Brain microvascular endothelial cell (primary cell): Measurements from ENCODE around the gene HSBP1L1.

Experiments used
- DNase-seq: peaks from one replicate; pipeline ENCODE4 v3.0.0-alpha.2; 2020
- H3K27ac ChIP-seq: fragments of 250-450 bp; sonication (Bioruptor Pico); 2 replicates; pipeline ENCODE4 v1.5.1; 2020; ENCODE audit warnings: mild to moderate bottlenecking, moderate library complexity
- H3K27me3 ChIP-seq: fragments of 250-450 bp; sonication (Bioruptor Pico); replicated peaks from 2 replicates; pipeline ENCODE4 v1.5.1; 2020; ENCODE audit warnings: mild to moderate bottlenecking
- H3K36me3 ChIP-seq: fragments of 250-450 bp; sonication (Bioruptor Pico); replicated peaks from 2 replicates; pipeline ENCODE4 v1.5.1; 2020; ENCODE audit warnings: mild to moderate bottlenecking
- H3K4me3 ChIP-seq: 2 replicates; pipeline ENCODE4 v1.5.1; 2011; ENCODE audit warnings: low read depth, mild to moderate bottlenecking, control low read depth, low read length, moderate library complexity
- CTCF ChIP-seq: IDR thresholded peaks from 2 replicates; pipeline ENCODE4 v1.5.1; 2011; ENCODE audit warnings: low read depth, mild to moderate bottlenecking, moderate library complexity, low read length, control low read depth, inconsistent platforms; ENCODE audit errors: missing control alignments
- in situ Hi-C: cut with HindIII; loops from 2 replicates; pipeline ENCODE4 v1.10.0; 2017; ENCODE audit warnings: low sequenced_read_pairs, low pct_ligation_motif_present

Gene HSBP1L1

GRCh38 chr18:80012714-80013113, 48.3 kb downstream of the HSBP1L1 start:
- in situ Hi-C loops = no loop called here
- H3K27ac ChIP-seq = no peak overlapping the region
- no peak for DNase-seq
- no peaks in the 10 kb centered on the region for H3K27me3 ChIP-seq
- TF ChIP-seq CTCF = no peak
- no peaks in the 10 kb centered on the region for H3K36me3 ChIP-seq
- H3K4me3 ChIP-seq = no peak overlapping the region
